Fibroblast of lung (primary cell): ENCODE results near the gene IFI27. TPM values are rescaled to one million over a fixed set of nuclear protein-coding genes. Genes with fewer than 3 reads are reported as not detected.
A peak's percentile ranks its signal among the peaks of the same experiment; 100 is the strongest.

ENCODE experiments used
- DNase-seq, 2 donors: peaks; one replicate each; pipeline versions ENCODE4 v3.0.0 to v3.0.0-alpha.2; 2010; ENCODE audit warnings: low read depth in 2 of 2
- H2AFZ ChIP-seq: 2 replicates; pipeline ENCODE4 v1.5.1; 2012; ENCODE audit warnings: low read length, control low read depth, inconsistent platforms
- H3K27ac ChIP-seq: 2 replicates; pipeline ENCODE4 v1.5.1; 2011; ENCODE audit warnings: low read length, control low read depth; ENCODE audit not compliant: insufficient read depth
- H3K27me3 ChIP-seq: 2 replicates; pipeline ENCODE4 v1.5.1; 2011; ENCODE audit warnings: mild to moderate bottlenecking, low read length; ENCODE audit not compliant: control insufficient read depth, insufficient read depth
- H3K36me3 ChIP-seq: 2 replicates; pipeline ENCODE4 v1.5.1; 2011; ENCODE audit warnings: low read length; ENCODE audit not compliant: control insufficient read depth, insufficient read depth
- H3K4me1 ChIP-seq: 2 replicates; pipeline ENCODE4 v1.5.1; 2011; ENCODE audit warnings: low read length; ENCODE audit not compliant: control insufficient read depth, insufficient read depth; ENCODE audit errors: extremely low read depth
- H3K4me2 ChIP-seq: 2 replicates; pipeline ENCODE4 v1.5.1; 2011; ENCODE audit warnings: low read length, control low read depth; ENCODE audit not compliant: insufficient read depth; ENCODE audit errors: extremely low read depth
- H3K4me3 ChIP-seq, 4 experiments: fragments of 200-600 bp in 1 of 4; sonication (generic) in 1 of 4; replicated peaks in 1 of 4; 2 replicates each; pipeline ENCODE4 v1.5.1; 2011 to 2016; ENCODE audit warnings: low read length in 4 of 4, low read depth in 3 of 4, mild to moderate bottlenecking in 3 of 4, control low read depth in 2 of 4, inconsistent platforms in 1 of 4, mixed read lengths in 1 of 4; ENCODE audit not compliant: insufficient read depth in 1 of 4; ENCODE audit errors: control extremely low read depth in 1 of 4
- H3K79me2 ChIP-seq: 2 replicates; pipeline ENCODE4 v1.5.1; 2012; ENCODE audit warnings: mild to moderate bottlenecking, low read length, inconsistent platforms; ENCODE audit not compliant: control insufficient read depth, insufficient read depth
- H3K9ac ChIP-seq: 2 replicates; pipeline ENCODE4 v1.5.1; 2011; ENCODE audit warnings: mild to moderate bottlenecking, low read length, control low read depth; ENCODE audit not compliant: insufficient read depth
- H3K9me3 ChIP-seq: 2 replicates; pipeline ENCODE4 v1.5.1; 2012; ENCODE audit warnings: low read depth, low read length; ENCODE audit not compliant: control insufficient read depth, insufficient read depth
- H4K20me1 ChIP-seq: 2 replicates; pipeline ENCODE4 v1.5.1; 2011; ENCODE audit warnings: low read length; ENCODE audit not compliant: control insufficient read depth, insufficient read depth; ENCODE audit errors: extremely low read depth
- CTCF ChIP-seq, 2 donors: IDR thresholded peaks in 1 of 2; conservative IDR thresholded peaks in 1 of 2; 1 replicate in 1 of 2; 2 replicates in 1 of 2; pipeline ENCODE4 v1.5.1; 2011 to 2012; ENCODE audit warnings: low read length in 2 of 2, control low read depth in 1 of 2, inconsistent platforms in 1 of 2, low read depth in 1 of 2, mild to moderate bottlenecking in 1 of 2
- EZH2 ChIP-seq: IDR thresholded peaks from 2 replicates; pipeline ENCODE4 v1.5.1; 2012; ENCODE audit warnings: low read length, control low read depth, mild to moderate bottlenecking; ENCODE audit errors: missing control alignments
- polyA plus RNA-seq, 2 donors: library from polyadenylated mRNA; depleted of rRNA in 1 of 2; stranded (reverse) in 1 of 2; unstranded in 1 of 2; fragments of >200 nt; gene quantifications; 2 replicates each; pipeline ENCODE4 v1.2.1, GENCODE V29; 2011 to 2012; ENCODE audit warnings: missing spikeins in 1 of 2
- total RNA-seq: library from RNA; depleted of rRNA; stranded (reverse); fragments of >200 nt; gene quantifications from 2 replicates; pipeline ENCODE4 v1.2.1, GENCODE V29; 2014

Gene IFI27
- total and polyA plus RNA-seq, 2 donors (not counting 1 experiment from before 2014, with no cell fraction given): 7.9 to 32.2 TPM

- Histone ChIP-seq H3K27ac (no peak overlapping the region), H3K4me2 (no peak overlapping the region), H3K9me3 (no peaks in the 10 kb centered on the region), H3K4me1 (no peaks in the 10 kb centered on the region), H3K9ac (no peak overlapping the region), H3K27me3 (no peaks in the 10 kb centered on the region), H2AFZ (no peak overlapping the region), H4K20me1 (no peaks in the 10 kb centered on the region), H3K4me3 (no peak overlapping the region), H3K36me3 (no peaks in the 10 kb centered on the region), H3K79me2 (no peaks in the 10 kb centered on the region)
- no peak for TF ChIP-seq CTCF (conservative IDR thresholded peaks at IDR 0.05 in 1 of 2, IDR thresholded peaks at IDR 0.05 in 1 of 2; ENCODE audit: low read depth in 1 of 2, low read length in 2 of 2)
- TF ChIP-seq EZH2: no peak
- no peak for DNase-seq
These were observed 33.2 kb downstream of the IFI27 start for GRCh38 chr14:94143711-94144110.

GRCh38 chr14:94144765-94145164 lies 34.2 kb downstream of the IFI27 start:
- Histone ChIP-seq H3K79me2 (no peaks in the 10 kb centered on the region), H3K9ac (no peak overlapping the region), H3K27ac (no peak overlapping the region), H3K36me3 (no peaks in the 10 kb centered on the region), H3K4me1 (no peaks in the 10 kb centered on the region), H3K9me3 (no peaks in the 10 kb centered on the region), H3K27me3 (no peaks in the 10 kb centered on the region), H3K4me3 (no peak overlapping the region), H2AFZ (no peak overlapping the region), H3K4me2 (no peak overlapping the region), H4K20me1 (no peaks in the 10 kb centered on the region)
- TF ChIP-seq EZH2 (no peak), CTCF (conservative IDR thresholded peaks at IDR 0.05 in 1 of 2, IDR thresholded peaks at IDR 0.05 in 1 of 2; ENCODE audit: low read depth in 1 of 2, low read length in 2 of 2) (no peak)
- peak in 1 of 2 donors; percentile 15 for DNase-seq

- H3K4me2 ChIP-seq: no peak overlapping the region
- H3K4me3 ChIP-seq: no peak overlapping the region
- H3K9ac ChIP-seq: no peak overlapping the region
- no peaks in the 10 kb centered on the region for H3K79me2 ChIP-seq
- no peak overlapping the region for H3K27ac ChIP-seq
- H3K36me3 ChIP-seq: no peaks in the 10 kb centered on the region
- no peaks in the 10 kb centered on the region for H4K20me1 ChIP-seq
- H3K4me1 ChIP-seq: no peaks in the 10 kb centered on the region
- no peak for DNase-seq
- H3K9me3 ChIP-seq: no peaks in the 10 kb centered on the region
- H2AFZ ChIP-seq: no peak overlapping the region
- H3K27me3 ChIP-seq: no peaks in the 10 kb centered on the region
- no peak for TF ChIP-seq CTCF (conservative IDR thresholded peaks at IDR 0.05 in 1 of 2, IDR thresholded peaks at IDR 0.05 in 1 of 2; ENCODE audit: low read depth in 1 of 2, low read length in 2 of 2)
- TF ChIP-seq EZH2: no peak
These were observed 35.5 kb downstream of the IFI27 start for GRCh38 chr14:94145902-94146527.
